Fibroblast of skin of right biceps (primary cell): ENCODE results near the gene SIDT1.

Experiments used
- DNase-seq: peaks from one replicate; pipeline ENCODE4 v3.0.0-alpha.2; 2013

SIDT1 gene

GRCh38 chr3:113548501-113548900 lies 16.1 kb downstream of the SIDT1 start:
- no peak for DNase-seq

GRCh38 chr3:113551820-113552219 lies 19.5 kb downstream of the SIDT1 start:
- no peak for DNase-seq

GRCh38 chr3:113552851-113553250 lies 20.5 kb downstream of the SIDT1 start:
- no peak for DNase-seq

GRCh38 chr3:113555138-113555537 lies 22.8 kb downstream of the SIDT1 start:
- no peak for DNase-seq

- no peak for DNase-seq
Observed at GRCh38 chr3:113556316-113556945, 24.1 kb downstream of the SIDT1 start.

- no peak for DNase-seq
Observed at GRCh38 chr3:113556946-113557335, 24.6 kb downstream of the SIDT1 start.

- peak; percentile 72 for DNase-seq
Observed at GRCh38 chr3:113557374-113557773, 25.0 kb downstream of the SIDT1 start.

- no peak for DNase-seq
Observed at GRCh38 chr3:113559009-113559408, 26.7 kb downstream of the SIDT1 start.

- DNase-seq: no peak
Observed at GRCh38 chr3:113560271-113560670, 27.9 kb downstream of the SIDT1 start.

GRCh38 chr3:113560831-113561623 lies 28.7 kb downstream of the SIDT1 start:
- DNase-seq: no peak

GRCh38 chr3:113565555-113565954 lies 33.2 kb downstream of the SIDT1 start:
- no peak for DNase-seq

GRCh38 chr3:113570158-113570557 lies 37.8 kb downstream of the SIDT1 start:
- no peak for DNase-seq

GRCh38 chr3:113571360-113571759 lies 39.0 kb downstream of the SIDT1 start:
- DNase-seq: no peak

- DNase-seq: no peak
Observed at GRCh38 chr3:113573728-113574127, 41.4 kb downstream of the SIDT1 start.

- DNase-seq: no peak
Observed at GRCh38 chr3:113574213-113574612, 41.9 kb downstream of the SIDT1 start.

GRCh38 chr3:113575206-113575605 lies 42.9 kb downstream of the SIDT1 start:
- no peak for DNase-seq

- no peak for DNase-seq
Observed at GRCh38 chr3:113585228-113585627, 52.9 kb downstream of the SIDT1 start.

GRCh38 chr3:113585720-113586119 lies 53.4 kb downstream of the SIDT1 start:
- DNase-seq: no peak

GRCh38 chr3:113588806-113589205 lies 56.5 kb downstream of the SIDT1 start:
- no peak for DNase-seq

GRCh38 chr3:113589971-113590370 lies 57.6 kb downstream of the SIDT1 start:
- no peak for DNase-seq

- no peak for DNase-seq
Observed at GRCh38 chr3:113590983-113591382, 58.6 kb downstream of the SIDT1 start.

- no peak for DNase-seq
Observed at GRCh38 chr3:113594066-113594465, 61.7 kb downstream of the SIDT1 start.

- no peak for DNase-seq
Observed at GRCh38 chr3:113597596-113598354, 65.4 kb downstream of the SIDT1 start.
